ENCODE data around the gene MYT1.

- TF ChIP-seq POLR2AphosphoS5 (IDR thresholded peaks at IDR 0.05; ENCODE audit: insufficient read depth in 1 of 2, low read depth in 1 of 2) (no peak), POLR2A (IDR thresholded peaks at IDR 0.05) (no peak), CTCF (IDR thresholded peaks at IDR 0.05) (no peak)
Measured at GRCh38 chr20:64273109-64273508, 108.9 kb downstream of the MYT1 start.
